CD4-positive, alpha-beta T cell (primary cell): Measurements from ENCODE around the gene SECISBP2L. TPM values are rescaled to one million over a fixed set of nuclear protein-coding genes. Genes with fewer than 3 reads are reported as not detected.
"Not testable (repeated sequence)": the region's sequence is repeated elsewhere in the genome, so short reads cannot be mapped to it uniquely, and the experiment has no call there.

Source experiments
- ATAC-seq: fragments of 200-7000 bp; cut with Tn5 transposase; one replicate; pipeline ENCODE4 v1.10.0; 2022; ENCODE audit warnings: mild to moderate bottlenecking; ENCODE audit not compliant: poor library complexity
- CTCF ChIA-PET: fragments of 350-600 bp; sonication (Branson Sonifier 250); formaldehyde crosslinking; loops from one replicate; lab custom pipeline; 2021; ENCODE audit warnings: antibody characterized with exemption, inconsistent platforms; lab: Charles Lee
- POLR2A ChIA-PET: fragments of 350-600 bp; sonication (Branson Sonifier 250); formaldehyde crosslinking; loops from one replicate; lab custom pipeline; 2021; ENCODE audit warnings: antibody characterized with exemption, inconsistent platforms; lab: Charles Lee
- DNase-seq, 14 experiments: peaks; one replicate each; pipeline ENCODE4 v3.0.0-alpha.2; 2013 to 2020; ENCODE audit warnings: mixed read lengths in 2 of 14
- H3K27ac ChIP-seq, 2 donors: one replicate each; pipeline versions ENCODE4 v1.5.1 to v1.7.0; 2013; ENCODE audit warnings: low read length in 2 of 2, low read depth in 1 of 2, mild to moderate bottlenecking in 1 of 2
- H3K27me3 ChIP-seq, 2 experiments: 1 replicate in 1 of 2; 2 replicates in 1 of 2; pipeline versions ENCODE4 v1.6.1 to v1.7.0; 2013; ENCODE audit warnings: low read length in 2 of 2, control low read depth in 1 of 2, mild to moderate bottlenecking in 1 of 2, moderate library complexity in 1 of 2; ENCODE audit not compliant: insufficient read depth in 2 of 2, control insufficient read depth in 1 of 2
- H3K36me3 ChIP-seq: one replicate; pipeline ENCODE4 v1.6.1; 2013; ENCODE audit warnings: low read length, control low read depth; ENCODE audit not compliant: insufficient read depth
- H3K4me1 ChIP-seq: one replicate; pipeline ENCODE4 v1.6.1; 2013; ENCODE audit warnings: low read length, control low read depth; ENCODE audit not compliant: insufficient read depth
- H3K4me3 ChIP-seq: one replicate; pipeline ENCODE4 v1.5.1; 2013; ENCODE audit warnings: mild to moderate bottlenecking, low read length, moderate library complexity
- H3K9me3 ChIP-seq, 2 experiments: 1 replicate in 1 of 2; 2 replicates in 1 of 2; pipeline versions ENCODE4 v1.6.1 to v1.7.0; 2013; ENCODE audit warnings: low read length in 2 of 2, mild to moderate bottlenecking in 2 of 2, control low read depth in 1 of 2, moderate library complexity in 1 of 2; ENCODE audit not compliant: control insufficient read depth in 1 of 2, insufficient read depth in 1 of 2
- H3K27ac Mint-ChIP-seq: one replicate; pipeline ENCODE4 v1.8.0; 2020; ENCODE audit warnings: mixed read lengths
- H3K27me3 Mint-ChIP-seq: one replicate; pipeline ENCODE4 v1.8.0; 2021; ENCODE audit warnings: mixed read lengths
- H3K36me3 Mint-ChIP-seq: one replicate; pipeline ENCODE4 v1.8.0; 2021; ENCODE audit warnings: low read depth, mixed read lengths
- H3K4me1 Mint-ChIP-seq: one replicate; pipeline ENCODE4 v1.8.0; 2021; ENCODE audit warnings: low read depth, mixed read lengths
- H3K4me3 Mint-ChIP-seq: one replicate; pipeline ENCODE4 v1.8.0; 2020; ENCODE audit warnings: mild to moderate bottlenecking, mixed read lengths
- H3K9me3 Mint-ChIP-seq: one replicate; pipeline ENCODE4 v1.8.0; 2020; ENCODE audit warnings: mixed read lengths
- intact Hi-C, 2 experiments: fragments of 100-400 bp; cut with DNase I in 1 of 2; cut with micrococcal nuclease in 1 of 2; formaldehyde crosslinking; loops; one replicate each; pipeline versions ENCODE4 v1.15.1 to v1.9.0; 2023 to 2025; cut with DNase I, micrococcal nuclease
- total RNA-seq, 174 experiments: library from RNA in 2 of 174; stranded (reverse) in 2 of 174; gene quantifications; one replicate each; pipeline ENCODE4 v1.2.3 and lab custom pipeline; 2021 to 2026
- TF ChIP-seq, protein P1 (sequence below): fragments of 200-600 bp; IDR thresholded peaks from one replicate; pipeline ENCODE4 v1.8.0; 2022; ENCODE audit warnings: antibody characterized with exemption, mild to moderate bottlenecking

SECISBP2L gene
- total RNA-seq, 2 experiments from 2014 or later: 55.9 to 56.0 TPM

DNA sequence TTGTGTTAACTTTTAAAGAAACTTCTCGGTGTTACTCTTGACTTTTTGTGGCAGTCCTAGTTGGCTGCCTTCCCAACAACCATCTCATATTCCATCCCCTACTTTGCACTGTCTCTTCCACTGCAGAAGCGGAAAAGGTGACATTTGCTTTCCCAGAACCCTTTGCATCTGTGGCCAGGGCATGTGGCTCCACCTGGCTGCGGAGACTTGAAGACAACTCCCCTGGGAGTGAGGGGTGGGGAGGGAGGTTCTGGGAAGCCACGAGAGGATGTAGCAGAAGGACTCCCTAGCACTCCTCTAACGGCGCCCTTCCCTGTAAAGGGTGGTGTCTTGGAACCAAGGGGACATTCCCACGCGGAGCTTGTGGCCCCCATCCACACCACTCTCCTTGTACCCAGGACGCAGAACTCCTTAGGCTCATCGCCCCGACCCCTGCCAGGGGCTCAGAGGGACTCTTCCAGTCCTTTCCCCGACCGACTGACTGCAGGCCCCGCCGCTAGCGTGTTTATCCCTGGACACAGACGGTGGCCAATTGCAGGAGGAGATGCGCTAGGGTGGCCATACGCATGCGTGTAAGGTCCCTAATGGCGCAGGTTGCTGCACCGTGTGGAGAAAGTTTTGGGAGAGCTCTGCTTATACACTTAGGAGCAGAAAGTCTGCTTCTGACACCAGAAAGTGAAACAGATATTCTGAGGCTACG, 33.2 kb upstream of the SECISBP2L start:
- H3K4me3 Mint-ChIP-seq: no peak overlapping the region
- H3K4me1 Mint-ChIP-seq: no peaks in the 10 kb centered on the region
- H3K27me3 ChIP-seq: no peaks in the 10 kb centered on the region
- H3K27ac ChIP-seq: no peak overlapping the region
- ATAC-seq (no peak), DNase-seq (no peak)
- ChIA-PET POLR2A (no interaction called here), CTCF (no interaction called here)
- H3K36me3 ChIP-seq: no peaks in the 10 kb centered on the region
- no peak overlapping the region for H3K27ac Mint-ChIP-seq
- no peaks in the 10 kb centered on the region for H3K9me3 ChIP-seq
- H3K4me1 ChIP-seq: no peaks in the 10 kb centered on the region
- no peaks in the 10 kb centered on the region for H3K9me3 Mint-ChIP-seq
- TF ChIP-seq, protein P1, sequence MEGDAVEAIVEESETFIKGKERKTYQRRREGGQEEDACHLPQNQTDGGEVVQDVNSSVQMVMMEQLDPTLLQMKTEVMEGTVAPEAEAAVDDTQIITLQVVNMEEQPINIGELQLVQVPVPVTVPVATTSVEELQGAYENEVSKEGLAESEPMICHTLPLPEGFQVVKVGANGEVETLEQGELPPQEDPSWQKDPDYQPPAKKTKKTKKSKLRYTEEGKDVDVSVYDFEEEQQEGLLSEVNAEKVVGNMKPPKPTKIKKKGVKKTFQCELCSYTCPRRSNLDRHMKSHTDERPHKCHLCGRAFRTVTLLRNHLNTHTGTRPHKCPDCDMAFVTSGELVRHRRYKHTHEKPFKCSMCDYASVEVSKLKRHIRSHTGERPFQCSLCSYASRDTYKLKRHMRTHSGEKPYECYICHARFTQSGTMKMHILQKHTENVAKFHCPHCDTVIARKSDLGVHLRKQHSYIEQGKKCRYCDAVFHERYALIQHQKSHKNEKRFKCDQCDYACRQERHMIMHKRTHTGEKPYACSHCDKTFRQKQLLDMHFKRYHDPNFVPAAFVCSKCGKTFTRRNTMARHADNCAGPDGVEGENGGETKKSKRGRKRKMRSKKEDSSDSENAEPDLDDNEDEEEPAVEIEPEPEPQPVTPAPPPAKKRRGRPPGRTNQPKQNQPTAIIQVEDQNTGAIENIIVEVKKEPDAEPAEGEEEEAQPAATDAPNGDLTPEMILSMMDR: no peak
- H3K27me3 Mint-ChIP-seq: no peaks in the 10 kb centered on the region
- intact Hi-C loops: no loop called here
- no peaks in the 10 kb centered on the region for H3K36me3 Mint-ChIP-seq
- H3K4me3 ChIP-seq: no peak overlapping the region

DNA sequence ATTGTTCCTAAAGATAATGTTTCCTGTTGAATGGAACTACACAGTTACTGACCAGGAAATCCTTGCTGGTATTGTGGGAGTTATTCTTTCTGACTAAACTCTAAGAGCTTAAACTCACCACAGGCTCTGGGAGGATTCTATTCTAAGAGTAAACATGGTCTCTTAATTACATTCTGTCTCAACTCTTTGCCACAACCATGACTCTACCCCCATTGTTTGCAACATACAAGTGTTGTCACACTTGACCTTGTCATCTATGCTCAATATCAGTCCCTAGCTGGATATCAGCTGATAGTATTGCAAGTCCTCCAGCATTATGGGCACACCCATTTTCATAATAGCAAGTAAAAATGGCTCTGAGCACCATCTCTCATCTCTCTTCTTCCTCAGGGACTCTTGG, 29.6 kb upstream of the SECISBP2L start:
- no peaks in the 10 kb centered on the region for H3K9me3 Mint-ChIP-seq
- CTCF ChIA-PET: no interaction called here
- H3K36me3 Mint-ChIP-seq: no peaks in the 10 kb centered on the region
- H3K4me3 Mint-ChIP-seq: no peak overlapping the region
- H3K4me3 ChIP-seq: no peak overlapping the region
- intact Hi-C loops: no loop called here
- POLR2A ChIA-PET: no interaction called here
- H3K9me3 ChIP-seq: no peaks in the 10 kb centered on the region
- no peak overlapping the region for H3K27ac ChIP-seq
- DNase-seq (no peak), ATAC-seq (no peak)
- H3K36me3 ChIP-seq: no peaks in the 10 kb centered on the region
- TF ChIP-seq, protein P1: no peak
- no peaks in the 10 kb centered on the region for H3K27me3 ChIP-seq
- H3K27me3 Mint-ChIP-seq: peaks cover 18% of the 10 kb centered on the region
- no peaks in the 10 kb centered on the region for H3K4me1 Mint-ChIP-seq
- H3K4me1 ChIP-seq: no peaks in the 10 kb centered on the region
- no peak overlapping the region for H3K27ac Mint-ChIP-seq

DNA sequence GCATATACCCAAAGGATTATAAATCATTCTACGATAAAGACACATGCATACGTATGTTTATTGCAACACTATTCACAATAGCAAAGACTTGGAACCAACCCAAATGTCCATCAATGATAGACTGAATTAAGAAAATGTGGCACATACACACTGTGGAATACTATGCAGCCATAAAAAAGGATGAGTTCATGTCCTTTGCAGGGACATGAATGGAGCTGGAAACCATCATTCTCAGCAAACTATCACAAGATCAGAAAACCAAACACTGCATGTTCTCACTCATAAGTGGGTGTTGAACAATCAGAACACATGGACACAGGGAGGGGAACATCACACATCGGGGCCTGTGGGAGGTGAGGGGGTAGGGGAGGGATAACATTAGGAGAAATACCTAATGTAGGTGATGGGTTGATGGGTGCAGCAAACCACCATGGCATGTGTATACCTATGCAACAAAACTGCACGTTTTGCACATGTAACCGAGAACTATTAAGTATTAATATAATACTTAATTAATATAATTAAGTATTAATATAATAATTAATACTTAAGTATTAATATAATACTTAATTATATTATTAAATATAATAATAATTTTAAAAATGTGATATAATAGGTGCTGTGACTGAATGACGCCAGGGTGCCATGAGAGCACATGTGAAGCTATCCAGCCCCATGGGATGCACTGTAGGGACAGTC, 28.5 kb upstream of the SECISBP2L start:
- H3K27me3 ChIP-seq, ATAC-seq, CTCF ChIA-PET, H3K4me1 Mint-ChIP-seq, POLR2A ChIA-PET, H3K27ac ChIP-seq, H3K9me3 ChIP-seq, DNase-seq, H3K27ac Mint-ChIP-seq, intact Hi-C loops, H3K4me3 ChIP-seq, H3K4me3 Mint-ChIP-seq, H3K4me1 ChIP-seq, H3K36me3 Mint-ChIP-seq, H3K9me3 Mint-ChIP-seq, H3K36me3 ChIP-seq: not testable (repeated sequence)
- peaks cover 28% of the 10 kb centered on the region for H3K27me3 Mint-ChIP-seq
